ENCODE data around the gene NPAS3. TPM values are rescaled to one million over a fixed set of nuclear protein-coding genes. Genes with fewer than 3 reads are reported as not detected.

Gene NPAS3
- polyA plus RNA-seq (ENCODE audit: insufficient read length in 4 of 4): 1 to 10 TPM; 8.2 to 8.6 (median 8.5) TPM

- DNase-seq (ENCODE audit: low read depth in 4 of 4, low spot score in 2 of 4): no peak
Measured at GRCh38 chr14:32938719-32939253, at the start of gene NPAS3. NPAS3 (plus strand) TSS chr14:32938879.

- DNase-seq (ENCODE audit: low read depth in 4 of 4, low spot score in 2 of 4): peak; percentile 26 to 69 (median 50)
Measured at GRCh38 chr14:32896979-32897697, 41.5 kb upstream of the NPAS3 start.

- no peak for DNase-seq (ENCODE audit: low read depth in 4 of 4, low spot score in 2 of 4)
Measured at GRCh38 chr14:32897698-32898064, 41.0 kb upstream of the NPAS3 start.

- DNase-seq (ENCODE audit: low read depth in 4 of 4, low spot score in 2 of 4): no peak
Measured at GRCh38 chr14:32898876-32899275, 39.8 kb upstream of the NPAS3 start.

- no peak for DNase-seq (ENCODE audit: low read depth in 4 of 4, low spot score in 2 of 4)
Measured at GRCh38 chr14:32900547-32900946, 38.1 kb upstream of the NPAS3 start.

GRCh38 chr14:32905013-32905412, 33.7 kb upstream of the NPAS3 start:
- DNase-seq (ENCODE audit: low read depth in 4 of 4, low spot score in 2 of 4): no peak

GRCh38 chr14:32906672-32907071, 32.0 kb upstream of the NPAS3 start:
- DNase-seq (ENCODE audit: low read depth in 4 of 4, low spot score in 2 of 4): no peak

GRCh38 chr14:32908196-32909084, 30.2 kb upstream of the NPAS3 start:
- DNase-seq (ENCODE audit: low read depth in 4 of 4, low spot score in 2 of 4): no peak

GRCh38 chr14:32913725-32914124, 25.0 kb upstream of the NPAS3 start:
- DNase-seq (ENCODE audit: low read depth in 4 of 4, low spot score in 2 of 4): no peak

GRCh38 chr14:32914391-32914790, 24.3 kb upstream of the NPAS3 start:
- DNase-seq (ENCODE audit: low read depth in 4 of 4, low spot score in 2 of 4): no peak

GRCh38 chr14:32920696-32921276, 17.9 kb upstream of the NPAS3 start:
- no peak for DNase-seq (ENCODE audit: low read depth in 4 of 4, low spot score in 2 of 4)

GRCh38 chr14:32925439-32925838, 13.2 kb upstream of the NPAS3 start:
- no peak for DNase-seq (ENCODE audit: low read depth in 4 of 4, low spot score in 2 of 4)

GRCh38 chr14:32932302-32932913, 6.3 kb upstream of the NPAS3 start:
- no peak for DNase-seq (ENCODE audit: low read depth in 4 of 4, low spot score in 2 of 4)

GRCh38 chr14:32932914-32933628, 5.6 kb upstream of the NPAS3 start:
- DNase-seq (ENCODE audit: low read depth in 4 of 4, low spot score in 2 of 4): no peak

GRCh38 chr14:32933629-32934072, 5.0 kb upstream of the NPAS3 start:
- DNase-seq (ENCODE audit: low read depth in 4 of 4, low spot score in 2 of 4): no peak

GRCh38 chr14:32934073-32934880, 4.4 kb upstream of the NPAS3 start:
- no peak for DNase-seq (ENCODE audit: low read depth in 4 of 4, low spot score in 2 of 4)

- DNase-seq (ENCODE audit: low read depth in 4 of 4, low spot score in 2 of 4): no peak
Measured at GRCh38 chr14:32934881-32935633, 3.6 kb upstream of the NPAS3 start.

- peak in 1 of 4 donors; percentile 69 for DNase-seq (ENCODE audit: low read depth in 4 of 4, low spot score in 2 of 4)
Measured at GRCh38 chr14:32939254-32940065, 781 bp downstream of the NPAS3 start.

All from left renal cortex interstitium (tissue), 4 donors.